A549 treated with Hydrocortisone at 1 μM for 4 hours (cell line): ENCODE data around the gene SLN. TPM values are rescaled to one million over a fixed set of nuclear protein-coding genes. Genes with fewer than 3 reads are reported as not detected.

ENCODE experiments used
- total RNA-seq: library from RNA; stranded (reverse); fragments of 200-300 nt; extraction: Qiagen RNA extraction; gene quantifications from 5 replicates; pipeline ENCODE4 v1.2.3, GENCODE V29; 2022

SLN gene
- total RNA-seq, result 1.1 to 2.4 TPM (median 1.6 TPM) in 5 replicates

GRCh38 chr11:107711861-107712755 lies at the start of gene SLN:
Gene SLN (minus strand): TSS chr11:107712056.

Other genes starting within 250 kb of the SLN start
- gene ALKBH8, start 146.3 kb downstream of the SLN start, total RNA-seq, result 5.4 to 10.1 TPM (median 6.5 TPM) in 5 replicates
- gene ELMOD1, start 120.9 kb downstream of the SLN start, total RNA-seq, result 0.05 to 0.26 TPM (median 0.20 TPM) in 5 replicates
- gene SLC35F2, start 146.7 kb upstream of the SLN start, total RNA-seq, result 39.2 to 57.9 TPM (median 42.6 TPM) in 5 replicates
- gene RAB39A, start 216.4 kb upstream of the SLN start, total RNA-seq, result 0.18 to 0.61 TPM (median 0.43 TPM) in 5 replicates